ENCODE measurements around the gene CRADD.

DNA sequence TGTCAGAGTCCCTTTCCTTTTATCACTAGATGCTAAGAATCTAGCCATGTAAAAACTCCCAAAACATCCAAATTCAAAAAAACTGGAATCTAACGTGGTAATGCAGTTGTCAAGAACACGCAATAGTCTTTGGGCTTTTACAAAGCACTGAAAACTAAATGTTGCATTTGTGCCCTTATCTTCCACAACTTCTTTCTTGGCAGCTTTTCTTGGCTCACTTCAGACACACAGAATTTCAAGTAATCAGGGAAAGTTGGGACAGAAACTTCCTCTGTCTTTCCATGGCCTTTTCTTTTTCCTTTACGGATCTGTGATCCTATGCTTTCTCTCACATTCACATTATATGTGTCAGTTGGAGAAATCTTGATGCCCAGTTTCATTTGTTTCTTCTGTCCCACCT, 136.0 kb downstream of the CRADD start:
- TF ChIP-seq, protein P1, sequence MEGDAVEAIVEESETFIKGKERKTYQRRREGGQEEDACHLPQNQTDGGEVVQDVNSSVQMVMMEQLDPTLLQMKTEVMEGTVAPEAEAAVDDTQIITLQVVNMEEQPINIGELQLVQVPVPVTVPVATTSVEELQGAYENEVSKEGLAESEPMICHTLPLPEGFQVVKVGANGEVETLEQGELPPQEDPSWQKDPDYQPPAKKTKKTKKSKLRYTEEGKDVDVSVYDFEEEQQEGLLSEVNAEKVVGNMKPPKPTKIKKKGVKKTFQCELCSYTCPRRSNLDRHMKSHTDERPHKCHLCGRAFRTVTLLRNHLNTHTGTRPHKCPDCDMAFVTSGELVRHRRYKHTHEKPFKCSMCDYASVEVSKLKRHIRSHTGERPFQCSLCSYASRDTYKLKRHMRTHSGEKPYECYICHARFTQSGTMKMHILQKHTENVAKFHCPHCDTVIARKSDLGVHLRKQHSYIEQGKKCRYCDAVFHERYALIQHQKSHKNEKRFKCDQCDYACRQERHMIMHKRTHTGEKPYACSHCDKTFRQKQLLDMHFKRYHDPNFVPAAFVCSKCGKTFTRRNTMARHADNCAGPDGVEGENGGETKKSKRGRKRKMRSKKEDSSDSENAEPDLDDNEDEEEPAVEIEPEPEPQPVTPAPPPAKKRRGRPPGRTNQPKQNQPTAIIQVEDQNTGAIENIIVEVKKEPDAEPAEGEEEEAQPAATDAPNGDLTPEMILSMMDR (conservative IDR thresholded peaks at IDR 0.05; ENCODE audit: low read depth, low read length): no peak
- TF ChIP-seq SMC3 (IDR thresholded peaks at IDR 0.05; ENCODE audit: low read depth, low read length) (no peak), POLR2A (IDR thresholded peaks at IDR 0.05; ENCODE audit: low read depth, low read length) (no peak), RCOR1 (IDR thresholded peaks at IDR 0.05; ENCODE audit: insufficient replicate concordance, low read length) (no peak), MXI1 (IDR thresholded peaks at IDR 0.05; ENCODE audit: borderline replicate concordance, low read depth, low read length) (no peak), ELK1 (IDR thresholded peaks at IDR 0.05; ENCODE audit: borderline replicate concordance, low read depth, low read length) (no peak), MAFK (IDR thresholded peaks at IDR 0.05; ENCODE audit: low read depth, low read length) (no peak), BHLHE40 (IDR thresholded peaks at IDR 0.05; ENCODE audit: low read depth, low read length) (no peak), RFX5 (IDR thresholded peaks at IDR 0.05; ENCODE audit: low read depth, low read length) (no peak), CEBPB (IDR thresholded peaks at IDR 0.05; ENCODE audit: low read depth, low read length) (no peak), RAD21 (IDR thresholded peaks at IDR 0.05; ENCODE audit: low read length) (no peak)
- TF ChIP-seq, protein P2, sequence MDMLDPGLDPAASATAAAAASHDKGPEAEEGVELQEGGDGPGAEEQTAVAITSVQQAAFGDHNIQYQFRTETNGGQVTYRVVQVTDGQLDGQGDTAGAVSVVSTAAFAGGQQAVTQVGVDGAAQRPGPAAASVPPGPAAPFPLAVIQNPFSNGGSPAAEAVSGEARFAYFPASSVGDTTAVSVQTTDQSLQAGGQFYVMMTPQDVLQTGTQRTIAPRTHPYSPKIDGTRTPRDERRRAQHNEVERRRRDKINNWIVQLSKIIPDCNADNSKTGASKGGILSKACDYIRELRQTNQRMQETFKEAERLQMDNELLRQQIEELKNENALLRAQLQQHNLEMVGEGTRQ (IDR thresholded peaks at IDR 0.05; ENCODE audit: low read depth, low read length): no peak

Data from IMR-90 (cell line).